ENCODE results near the gene LRRIQ4.

DNA sequence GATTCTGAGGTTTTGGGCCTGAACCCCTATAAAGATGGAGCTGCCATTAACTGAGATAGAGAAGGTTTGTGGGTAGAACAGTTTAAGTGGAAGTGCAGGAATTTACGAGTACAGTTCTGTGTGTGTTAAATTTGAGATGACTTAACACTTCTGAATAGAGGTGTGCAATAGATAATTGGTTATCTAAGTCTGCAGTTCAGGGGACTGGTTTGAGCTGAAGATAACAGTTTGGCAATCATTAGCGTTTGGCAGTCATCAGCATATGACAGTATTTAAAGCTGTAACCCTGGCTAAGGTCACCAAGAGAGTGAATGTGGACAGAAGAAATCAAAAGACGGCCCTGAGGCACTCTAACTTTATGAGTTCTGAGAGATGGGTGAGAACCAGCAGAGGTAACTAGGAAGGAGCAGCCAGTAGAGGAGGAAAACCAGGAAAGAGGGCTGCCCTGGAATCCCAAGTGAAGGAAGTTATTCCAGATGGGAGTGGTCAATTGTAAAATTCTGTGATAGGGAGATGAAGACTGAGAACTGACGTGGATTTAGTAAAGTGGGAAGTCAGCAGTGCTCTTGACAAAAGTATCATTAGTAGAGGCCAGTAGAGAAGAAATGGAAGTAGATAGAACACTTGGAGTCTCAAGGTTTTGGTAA, 31.3 kb upstream of the LRRIQ4 start:
- TF ChIP-seq, protein P1, sequence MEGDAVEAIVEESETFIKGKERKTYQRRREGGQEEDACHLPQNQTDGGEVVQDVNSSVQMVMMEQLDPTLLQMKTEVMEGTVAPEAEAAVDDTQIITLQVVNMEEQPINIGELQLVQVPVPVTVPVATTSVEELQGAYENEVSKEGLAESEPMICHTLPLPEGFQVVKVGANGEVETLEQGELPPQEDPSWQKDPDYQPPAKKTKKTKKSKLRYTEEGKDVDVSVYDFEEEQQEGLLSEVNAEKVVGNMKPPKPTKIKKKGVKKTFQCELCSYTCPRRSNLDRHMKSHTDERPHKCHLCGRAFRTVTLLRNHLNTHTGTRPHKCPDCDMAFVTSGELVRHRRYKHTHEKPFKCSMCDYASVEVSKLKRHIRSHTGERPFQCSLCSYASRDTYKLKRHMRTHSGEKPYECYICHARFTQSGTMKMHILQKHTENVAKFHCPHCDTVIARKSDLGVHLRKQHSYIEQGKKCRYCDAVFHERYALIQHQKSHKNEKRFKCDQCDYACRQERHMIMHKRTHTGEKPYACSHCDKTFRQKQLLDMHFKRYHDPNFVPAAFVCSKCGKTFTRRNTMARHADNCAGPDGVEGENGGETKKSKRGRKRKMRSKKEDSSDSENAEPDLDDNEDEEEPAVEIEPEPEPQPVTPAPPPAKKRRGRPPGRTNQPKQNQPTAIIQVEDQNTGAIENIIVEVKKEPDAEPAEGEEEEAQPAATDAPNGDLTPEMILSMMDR (conservative IDR thresholded peaks at IDR 0.05 in 1 of 2, IDR thresholded peaks at IDR 0.05 in 1 of 2; ENCODE audit: low read depth in 1 of 2, low read length in 2 of 2), result no peak
- TF ChIP-seq EZH2 (IDR thresholded peaks at IDR 0.05; ENCODE audit: low read length, missing control alignments), result no peak

Data from fibroblast of lung (primary cell).